Measurements from ENCODE around the gene CPTP. TPM values are rescaled to one million over a fixed set of nuclear protein-coding genes. Genes with fewer than 3 reads are reported as not detected.

CPTP gene
- total RNA-seq, 1 donor from 2014 or later = 10.8 TPM

GRCh38 chr1:1330366-1331067 is 5.9 kb downstream of the CPTP start:
- TF ChIP-seq CTCF (IDR thresholded peaks at IDR 0.05; ENCODE audit: insufficient read depth, low read length, severe bottlenecking) = no peak
- FAIRE-seq (no peak), DNase-seq (ENCODE audit: low read depth) (no peak)
- Histone ChIP-seq H3K36me3 (ENCODE audit: control insufficient read depth, insufficient read depth, low read length) (peaks cover 9% of the 10 kb centered on the region), H3K27me3 (ENCODE audit: control insufficient read depth, insufficient read depth, low read length) (no peaks in the 10 kb centered on the region), H3K4me3 (ENCODE audit: low read depth, low read length) (no peak overlapping the region)

- no peak for DNase-seq (ENCODE audit: low read depth)
- FAIRE-seq = no peak
- no peak for TF ChIP-seq CTCF (IDR thresholded peaks at IDR 0.05; ENCODE audit: insufficient read depth, low read length, severe bottlenecking)
- Histone ChIP-seq H3K27me3 (ENCODE audit: control insufficient read depth, insufficient read depth, low read length) (no peaks in the 10 kb centered on the region), H3K4me3 (ENCODE audit: low read depth, low read length) (no peak within 1 kb of the TSS), H3K36me3 (ENCODE audit: control insufficient read depth, insufficient read depth, low read length) (peaks cover 9% of the 10 kb centered on the region)
Observed at GRCh38 chr1:1331068-1331965, 6.7 kb downstream of the CPTP start, which contains the start of gene TAS1R3. TAS1R3 (plus strand) TSS chr1:1331280; CDS start chr1:1331346, 66 bp downstream.

- no peak for TF ChIP-seq CTCF (IDR thresholded peaks at IDR 0.05; ENCODE audit: insufficient read depth, low read length, severe bottlenecking)
- DNase-seq (ENCODE audit: low read depth) (no peak), FAIRE-seq (no peak)
- H3K27me3 ChIP-seq (ENCODE audit: control insufficient read depth, insufficient read depth, low read length) = no peaks in the 10 kb centered on the region
- H3K4me3 ChIP-seq (ENCODE audit: low read depth, low read length) = no peak overlapping the region
- peaks cover 11% of the 10 kb centered on the region for H3K36me3 ChIP-seq (ENCODE audit: control insufficient read depth, insufficient read depth, low read length)
Observed at GRCh38 chr1:1332031-1332755, 7.6 kb downstream of the CPTP start.

- no peak for FAIRE-seq
- Histone ChIP-seq H3K36me3 (ENCODE audit: control insufficient read depth, insufficient read depth, low read length) (peaks cover 12% of the 10 kb centered on the region), H3K27me3 (ENCODE audit: control insufficient read depth, insufficient read depth, low read length) (no peaks in the 10 kb centered on the region), H3K4me3 (ENCODE audit: low read depth, low read length) (no peak overlapping the region)
- no peak for TF ChIP-seq CTCF (IDR thresholded peaks at IDR 0.05; ENCODE audit: insufficient read depth, low read length, severe bottlenecking)
- peak; percentile 49 for DNase-seq (ENCODE audit: low read depth)
Observed at GRCh38 chr1:1332774-1333480, 8.3 kb downstream of the CPTP start.

GRCh38 chr1:1333551-1334241 is 9.1 kb downstream of the CPTP start:
- peaks cover 16% of the 10 kb centered on the region for H3K36me3 ChIP-seq (ENCODE audit: control insufficient read depth, insufficient read depth, low read length)
- H3K4me3 ChIP-seq (ENCODE audit: low read depth, low read length) = no peak overlapping the region
- no peaks in the 10 kb centered on the region for H3K27me3 ChIP-seq (ENCODE audit: control insufficient read depth, insufficient read depth, low read length)
- FAIRE-seq (no peak), DNase-seq (ENCODE audit: low read depth) (no peak)
- no peak for TF ChIP-seq CTCF (IDR thresholded peaks at IDR 0.05; ENCODE audit: insufficient read depth, low read length, severe bottlenecking)

All from bronchial epithelial cell (primary cell).